Measurements from ENCODE around the gene HACD4. TPM values are rescaled to one million over a fixed set of nuclear protein-coding genes. Genes with fewer than 3 reads are reported as not detected.

The HACD4 gene
- total RNA-seq, 2 experiments from 2014 or later, result 4.0 to 4.1 TPM

DNA sequence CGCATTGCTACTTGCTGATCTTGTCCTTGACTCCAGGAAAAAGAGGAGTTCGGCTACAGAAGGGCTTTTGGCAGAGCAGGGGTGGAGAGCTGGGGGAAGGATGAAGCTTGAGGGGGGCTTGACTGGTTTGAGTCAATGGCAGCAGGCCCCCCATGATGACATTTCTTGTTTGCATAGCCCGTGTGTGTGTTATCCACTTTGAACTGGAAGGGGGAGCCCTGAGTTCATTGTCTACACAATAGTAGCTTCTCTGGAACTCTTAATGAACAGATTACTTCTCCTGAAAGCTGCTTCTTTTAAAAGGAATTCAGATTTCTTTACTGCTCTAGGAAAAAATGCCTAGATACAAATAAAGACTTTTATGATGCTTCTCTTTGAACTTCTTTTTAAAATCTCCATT, 44.0 kb upstream of the HACD4 start:
- POLR2A ChIA-PET, result no interaction called here

DNA sequence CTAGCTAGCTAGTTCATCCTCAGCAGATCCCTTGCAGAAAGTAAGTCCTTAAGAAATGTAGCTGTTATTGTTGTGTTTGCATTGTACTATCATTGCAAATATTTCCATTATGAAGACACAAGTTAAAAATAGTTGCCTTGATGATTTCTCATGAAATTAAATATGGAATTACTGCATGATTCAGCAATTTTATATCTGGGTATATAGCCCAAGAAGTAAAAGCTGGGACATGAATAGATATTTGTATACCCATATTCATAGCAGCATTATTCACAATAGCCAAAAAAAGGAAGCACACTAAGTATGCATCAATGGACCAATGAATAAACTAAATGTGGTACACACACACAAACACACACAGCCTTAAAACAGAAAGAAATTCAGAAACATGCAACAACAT, 39.5 kb upstream of the HACD4 start:
- no peak overlapping the region for H3K4me3 Mint-ChIP-seq
- ChIA-PET POLR2A (no interaction called here), CTCF (interaction anchor here (0.6 kb wide), 1 partner anchor 12 kb away, joined by 3 read pairs; no protein-coding TSS in a partner anchor)
- no peaks in the 10 kb centered on the region for H3K9me3 Mint-ChIP-seq
- TF ChIP-seq, protein P1, sequence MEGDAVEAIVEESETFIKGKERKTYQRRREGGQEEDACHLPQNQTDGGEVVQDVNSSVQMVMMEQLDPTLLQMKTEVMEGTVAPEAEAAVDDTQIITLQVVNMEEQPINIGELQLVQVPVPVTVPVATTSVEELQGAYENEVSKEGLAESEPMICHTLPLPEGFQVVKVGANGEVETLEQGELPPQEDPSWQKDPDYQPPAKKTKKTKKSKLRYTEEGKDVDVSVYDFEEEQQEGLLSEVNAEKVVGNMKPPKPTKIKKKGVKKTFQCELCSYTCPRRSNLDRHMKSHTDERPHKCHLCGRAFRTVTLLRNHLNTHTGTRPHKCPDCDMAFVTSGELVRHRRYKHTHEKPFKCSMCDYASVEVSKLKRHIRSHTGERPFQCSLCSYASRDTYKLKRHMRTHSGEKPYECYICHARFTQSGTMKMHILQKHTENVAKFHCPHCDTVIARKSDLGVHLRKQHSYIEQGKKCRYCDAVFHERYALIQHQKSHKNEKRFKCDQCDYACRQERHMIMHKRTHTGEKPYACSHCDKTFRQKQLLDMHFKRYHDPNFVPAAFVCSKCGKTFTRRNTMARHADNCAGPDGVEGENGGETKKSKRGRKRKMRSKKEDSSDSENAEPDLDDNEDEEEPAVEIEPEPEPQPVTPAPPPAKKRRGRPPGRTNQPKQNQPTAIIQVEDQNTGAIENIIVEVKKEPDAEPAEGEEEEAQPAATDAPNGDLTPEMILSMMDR (IDR thresholded peaks at IDR 0.05), result no peak
- H3K27ac Mint-ChIP-seq, result no peak overlapping the region
- intact Hi-C loops (cut with micrococcal nuclease), result no loop called here
- H3K4me1 Mint-ChIP-seq (ENCODE audit: low read depth), result no peaks in the 10 kb centered on the region
- H3K27me3 Mint-ChIP-seq, result peaks cover 2% of the 10 kb centered on the region
- DNase-seq (no peak), ATAC-seq (no peak)
- no peaks in the 10 kb centered on the region for H3K36me3 Mint-ChIP-seq (ENCODE audit: low read depth)

More for the DNA sequence above, 44.0 kb upstream of the HACD4 start:
- DNase-seq (no peak), ATAC-seq (no peak)
- Mint-ChIP-seq H3K4me3 (no peak overlapping the region), H3K9me3 (no peaks in the 10 kb centered on the region), H3K4me1 (ENCODE audit: low read depth) (peaks cover 6% of the 10 kb centered on the region), H3K36me3 (ENCODE audit: low read depth) (peaks cover 2% of the 10 kb centered on the region), H3K27me3 (peaks cover 2% of the 10 kb centered on the region), H3K27ac (no peak overlapping the region)
- CTCF ChIA-PET, result interaction anchor here (1.3 to 1.7 kb wide), 3 partner anchors 11 to 35 kb away, joined by 3 to 8 read pairs (median 4); no protein-coding TSS in a partner anchor
- TF ChIP-seq, protein P1 (IDR thresholded peaks at IDR 0.05), result no peak
- intact Hi-C loops (cut with micrococcal nuclease), result no loop called here

DNA sequence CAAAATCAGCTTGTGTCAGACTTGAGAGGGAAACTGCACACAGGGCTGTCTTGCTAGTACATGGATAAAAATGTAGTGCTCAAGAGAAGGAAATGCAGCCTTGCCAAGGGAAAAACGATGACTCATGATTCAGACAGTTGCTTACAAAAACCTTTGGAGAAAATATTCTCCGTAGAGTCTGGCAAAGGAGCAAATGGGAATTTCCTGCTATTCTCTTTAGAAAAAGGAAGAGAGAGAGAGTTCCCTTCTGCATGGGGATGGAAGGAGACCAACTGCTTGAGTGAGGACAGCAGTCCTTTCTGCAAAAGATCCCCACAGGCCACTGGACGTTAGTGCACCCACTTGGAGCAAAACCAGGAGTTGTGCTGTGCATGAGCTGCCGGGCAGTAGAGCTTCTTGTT, 38.7 kb upstream of the HACD4 start:
- POLR2A ChIA-PET, result no interaction called here
- TF ChIP-seq, protein P1 (IDR thresholded peaks at IDR 0.05), result no peak

DNA sequence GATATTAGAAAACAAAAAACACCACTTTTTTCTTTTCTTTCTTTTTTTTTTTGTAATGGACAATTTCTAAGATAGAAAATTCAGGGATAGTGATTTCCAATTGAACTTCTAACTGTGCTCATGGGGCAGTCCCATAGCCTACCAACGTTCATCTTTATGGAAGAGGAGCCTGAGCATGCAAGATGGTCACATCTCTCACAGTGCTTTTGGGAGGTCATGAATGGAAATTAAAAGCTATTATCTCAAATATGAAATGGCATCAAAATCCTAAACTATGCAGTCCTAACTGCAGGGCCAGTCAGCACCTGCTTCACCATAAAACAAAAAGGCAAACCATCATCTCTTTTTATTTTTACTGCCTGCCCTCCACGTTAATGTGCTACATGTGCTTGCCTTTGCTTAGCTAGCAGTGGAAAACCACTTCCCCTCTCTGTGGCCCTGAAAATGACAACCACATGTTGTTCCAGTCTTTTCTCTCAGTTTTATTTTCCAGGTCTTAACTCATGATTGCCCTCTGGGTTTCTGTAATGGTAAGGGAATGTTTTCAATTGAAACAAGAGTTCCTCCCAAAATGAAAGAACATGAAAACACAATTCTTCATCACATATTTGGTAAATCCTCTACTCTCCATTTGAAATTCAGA, 29.6 kb upstream of the HACD4 start:
- intact Hi-C loops (cut with micrococcal nuclease), result no loop called here
- ChIA-PET POLR2A (no interaction called here), CTCF (interaction anchor here (0.5 to 2.5 kb wide), 5 partner anchors 18 to 132 kb away, joined by 3 to 10 read pairs (median 3); no protein-coding TSS in a partner anchor)
- ATAC-seq, result peak; percentile 53
- Mint-ChIP-seq H3K4me3 (no peak overlapping the region), H3K36me3 (ENCODE audit: low read depth) (peaks cover 2% of the 10 kb centered on the region), H3K4me1 (ENCODE audit: low read depth) (peaks cover 20% of the 10 kb centered on the region), H3K9me3 (peaks cover 2% of the 10 kb centered on the region), H3K27ac (peak overlapping the region; percentile 3), H3K27me3 (no peaks in the 10 kb centered on the region)
- TF ChIP-seq, protein P1 (IDR thresholded peaks at IDR 0.05), result no peak
- DNase-seq, result peak; percentile 24

More for the DNA sequence above, 38.7 kb upstream of the HACD4 start:
- no peak overlapping the region for H3K27ac Mint-ChIP-seq
- CTCF ChIA-PET, result interaction anchor here (0.6 kb wide), 1 partner anchor 11 kb away, joined by 3 read pairs; no protein-coding TSS in a partner anchor
- intact Hi-C loops (cut with micrococcal nuclease), result no loop called here
- H3K4me1 Mint-ChIP-seq (ENCODE audit: low read depth), result no peaks in the 10 kb centered on the region
- DNase-seq, result no peak
- peaks cover 2% of the 10 kb centered on the region for H3K27me3 Mint-ChIP-seq
- H3K4me3 Mint-ChIP-seq, result no peak overlapping the region
- H3K9me3 Mint-ChIP-seq, result no peaks in the 10 kb centered on the region
- H3K36me3 Mint-ChIP-seq (ENCODE audit: low read depth), result no peaks in the 10 kb centered on the region
- ATAC-seq, result no peak

DNA sequence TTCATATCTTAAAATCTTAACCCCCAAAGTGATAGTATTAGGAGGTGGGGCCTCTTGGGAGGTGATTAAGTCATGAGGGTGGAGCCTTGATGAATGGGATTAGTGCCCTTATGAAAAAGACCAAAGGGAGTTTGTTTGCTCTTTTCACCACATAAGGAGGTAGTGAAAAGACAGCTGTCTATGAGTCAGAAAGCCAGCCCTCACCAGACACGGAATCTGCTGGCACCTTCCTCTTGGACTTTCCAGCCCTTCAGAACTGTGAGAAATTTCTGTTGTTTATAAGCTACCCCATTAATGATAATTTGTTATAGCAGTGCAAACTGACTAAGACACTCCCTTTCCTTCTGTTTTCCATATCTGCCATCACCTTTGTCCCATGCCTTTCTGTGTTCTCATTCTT, 25.5 kb upstream of the HACD4 start:
- ATAC-seq, result no peak
- TF ChIP-seq, protein P1 (IDR thresholded peaks at IDR 0.05), result no peak
- ChIA-PET CTCF (no interaction called here), POLR2A (no interaction called here)
- no peaks in the 10 kb centered on the region for H3K27me3 Mint-ChIP-seq
- DNase-seq, result no peak
- intact Hi-C loops (cut with micrococcal nuclease), result no loop called here
- peaks cover 19% of the 10 kb centered on the region for H3K4me1 Mint-ChIP-seq (ENCODE audit: low read depth)
- no peak overlapping the region for H3K4me3 Mint-ChIP-seq
- H3K9me3 Mint-ChIP-seq, result peaks cover 2% of the 10 kb centered on the region
- H3K27ac Mint-ChIP-seq, result no peak overlapping the region
- H3K36me3 Mint-ChIP-seq (ENCODE audit: low read depth), result peaks cover 2% of the 10 kb centered on the region

Data from activated CD8-positive, alpha-beta T cell treated with anti-CD3 and anti-CD28 coated beads for 36 hours (primary cell).